Ascending aorta (tissue), 2 donors: ENCODE results near the gene MPIG6B. TPM values are rescaled to one million over a fixed set of nuclear protein-coding genes. Genes with fewer than 3 reads are reported as not detected.

ENCODE experiments used
- DNase-seq, 2 donors: peaks; one replicate each; pipeline ENCODE4 v3.0.0-alpha.2; 2019; ENCODE audit warnings: low spot score in 2 of 2
- H3K27ac ChIP-seq, 2 donors: fragments of 200-600 bp; sonication (generic); one replicate each; pipeline ENCODE4 v1.5.1; 2016 to 2017; ENCODE audit warnings: mild to moderate bottlenecking in 1 of 2
- H3K27me3 ChIP-seq: fragments of 200-600 bp; sonication (generic); one replicate; pipeline ENCODE4 v1.5.1; 2017
- H3K36me3 ChIP-seq, 2 donors: fragments of 200-600 bp; sonication (generic); one replicate each; pipeline ENCODE4 v1.5.1; 2016
- H3K4me1 ChIP-seq, 2 donors: fragments of 200-600 bp; sonication (generic); one replicate each; pipeline ENCODE4 v1.5.1; 2016 to 2017; ENCODE audit warnings: mild to moderate bottlenecking in 1 of 2
- H3K4me3 ChIP-seq, 2 donors: fragments of 200-600 bp; sonication (generic); one replicate each; pipeline ENCODE4 v1.5.1; 2016 to 2017; ENCODE audit warnings: mild to moderate bottlenecking in 1 of 2
- H3K9me3 ChIP-seq, 2 donors: fragments of 200-600 bp; sonication (generic); one replicate each; pipeline ENCODE4 v1.5.1; 2016
- intact Hi-C: fragments of 100-400 bp; cut with DNase I; formaldehyde crosslinking; loops from one replicate; pipeline ENCODE4 v1.15.1; 2023
- total RNA-seq: library from RNA; depleted of rRNA; stranded (reverse); fragments of >200 nt; gene quantifications from one replicate; pipeline ENCODE4 v1.1.0, GENCODE V29; 2016
- TF ChIP-seq, protein P1 (sequence below), 3 experiments: fragments of 200-600 bp in 2 of 3; fragments of 450-650 bp in 1 of 3; sonication (generic) in 2 of 3; IDR thresholded peaks; one replicate each; pipeline ENCODE4 v1.5.1; 2016 to 2019; ENCODE audit warnings: antibody characterized with exemption in 3 of 3, mild to moderate bottlenecking in 1 of 3, moderate library complexity in 1 of 3

The MPIG6B gene
- total RNA-seq, 1 donor from 2014 or later, result not detected

DNA sequence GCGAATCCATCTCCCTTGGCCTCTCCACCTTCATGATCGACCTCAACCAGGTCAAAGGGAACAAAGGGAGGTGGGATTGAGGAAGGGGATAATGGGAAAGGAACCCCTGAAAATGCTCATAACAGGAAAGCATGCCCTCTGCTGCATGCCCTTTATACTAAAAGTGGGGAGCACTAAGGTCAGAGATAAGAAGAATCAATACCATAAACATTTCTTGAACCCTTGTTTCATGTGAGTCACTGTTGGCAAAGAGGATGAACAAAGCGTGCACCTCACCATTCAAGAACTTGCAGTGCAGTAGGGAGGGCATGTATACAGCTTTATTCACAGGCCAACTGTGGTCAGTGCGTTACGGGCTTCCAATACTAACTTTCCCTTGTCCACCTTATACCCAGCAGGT, 37.6 kb downstream of the MPIG6B start:
- Histone ChIP-seq H3K36me3 (no peaks in the 10 kb centered on the region), H3K4me3 (no peak overlapping the region)

DNA sequence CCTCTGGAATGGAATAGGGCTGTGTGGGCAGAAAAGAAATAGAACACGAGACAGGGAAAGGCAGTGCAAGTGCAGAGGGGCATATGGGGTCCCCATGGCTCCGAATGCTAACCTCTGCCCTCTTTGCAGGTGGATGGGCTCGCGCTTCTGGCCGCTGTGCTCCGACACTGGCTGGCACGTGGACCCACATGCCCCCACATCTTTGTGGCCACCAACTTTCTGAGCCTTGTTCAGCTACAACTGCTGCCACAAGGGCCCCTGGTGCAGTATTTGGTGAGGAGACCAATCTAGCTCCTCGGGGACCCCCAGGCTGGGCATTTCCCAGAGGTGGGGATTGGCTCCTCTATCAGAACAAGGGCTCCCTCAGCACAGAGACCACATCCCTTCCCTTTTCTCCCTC, 38.2 kb downstream of the MPIG6B start:
- intact Hi-C loops, result no loop called here
- Histone ChIP-seq H3K9me3 (no peaks in the 10 kb centered on the region), H3K4me3 (no peak overlapping the region), H3K36me3 (no peaks in the 10 kb centered on the region), H3K4me1 (no peaks in the 10 kb centered on the region), H3K27ac (no peak overlapping the region), H3K27me3 (no peaks in the 10 kb centered on the region)
- DNase-seq, result no peak
- TF ChIP-seq, protein P1, sequence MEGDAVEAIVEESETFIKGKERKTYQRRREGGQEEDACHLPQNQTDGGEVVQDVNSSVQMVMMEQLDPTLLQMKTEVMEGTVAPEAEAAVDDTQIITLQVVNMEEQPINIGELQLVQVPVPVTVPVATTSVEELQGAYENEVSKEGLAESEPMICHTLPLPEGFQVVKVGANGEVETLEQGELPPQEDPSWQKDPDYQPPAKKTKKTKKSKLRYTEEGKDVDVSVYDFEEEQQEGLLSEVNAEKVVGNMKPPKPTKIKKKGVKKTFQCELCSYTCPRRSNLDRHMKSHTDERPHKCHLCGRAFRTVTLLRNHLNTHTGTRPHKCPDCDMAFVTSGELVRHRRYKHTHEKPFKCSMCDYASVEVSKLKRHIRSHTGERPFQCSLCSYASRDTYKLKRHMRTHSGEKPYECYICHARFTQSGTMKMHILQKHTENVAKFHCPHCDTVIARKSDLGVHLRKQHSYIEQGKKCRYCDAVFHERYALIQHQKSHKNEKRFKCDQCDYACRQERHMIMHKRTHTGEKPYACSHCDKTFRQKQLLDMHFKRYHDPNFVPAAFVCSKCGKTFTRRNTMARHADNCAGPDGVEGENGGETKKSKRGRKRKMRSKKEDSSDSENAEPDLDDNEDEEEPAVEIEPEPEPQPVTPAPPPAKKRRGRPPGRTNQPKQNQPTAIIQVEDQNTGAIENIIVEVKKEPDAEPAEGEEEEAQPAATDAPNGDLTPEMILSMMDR (IDR thresholded peaks at IDR 0.05), result no peak

More for the DNA sequence above, 37.6 kb downstream of the MPIG6B start:
- Histone ChIP-seq H3K27me3 (no peaks in the 10 kb centered on the region), H3K4me1 (no peaks in the 10 kb centered on the region), H3K27ac (no peak overlapping the region), H3K9me3 (no peaks in the 10 kb centered on the region)
- no peak for DNase-seq
- intact Hi-C loops, result no loop called here
- TF ChIP-seq, protein P1 (IDR thresholded peaks at IDR 0.05), result no peak

DNA sequence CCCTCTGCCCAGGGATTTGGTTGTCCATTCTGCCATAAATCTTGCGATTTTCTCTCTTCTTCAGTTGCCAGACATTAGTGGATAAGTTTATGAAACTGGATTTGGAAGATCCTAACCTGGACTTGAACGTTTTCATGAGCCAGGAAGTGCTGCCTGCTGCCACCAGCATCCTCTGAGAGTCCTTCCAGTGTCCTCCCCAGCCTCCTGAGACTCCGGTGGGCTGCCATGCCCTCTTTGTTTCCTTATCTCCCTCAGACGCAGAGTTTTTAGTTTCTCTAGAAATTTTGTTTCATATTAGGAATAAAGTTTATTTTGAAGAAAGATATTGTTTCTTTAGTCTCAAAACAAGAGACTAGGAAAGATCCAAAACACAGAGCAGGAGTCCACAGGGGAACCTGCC, 39.2 kb downstream of the MPIG6B start, which contains the start of gene SAPCD1:
SAPCD1 (plus strand) TSS at position 301 of the 400 bp plus-strand sequence. CDS start 399 bp downstream, outside the sequence.
- DNase-seq, result no peak
- no peaks in the 10 kb centered on the region for H3K9me3 ChIP-seq
- TF ChIP-seq, protein P1 (IDR thresholded peaks at IDR 0.05), result no peak
- no peaks in the 10 kb centered on the region for H3K4me1 ChIP-seq
- no peaks in the 10 kb centered on the region for H3K36me3 ChIP-seq
- intact Hi-C loops, result no loop called here
- H3K4me3 ChIP-seq, result no peak within 1 kb of the TSS
- no peaks in the 10 kb centered on the region for H3K27me3 ChIP-seq
- no peak within 1 kb of the TSS for H3K27ac ChIP-seq

DNA sequence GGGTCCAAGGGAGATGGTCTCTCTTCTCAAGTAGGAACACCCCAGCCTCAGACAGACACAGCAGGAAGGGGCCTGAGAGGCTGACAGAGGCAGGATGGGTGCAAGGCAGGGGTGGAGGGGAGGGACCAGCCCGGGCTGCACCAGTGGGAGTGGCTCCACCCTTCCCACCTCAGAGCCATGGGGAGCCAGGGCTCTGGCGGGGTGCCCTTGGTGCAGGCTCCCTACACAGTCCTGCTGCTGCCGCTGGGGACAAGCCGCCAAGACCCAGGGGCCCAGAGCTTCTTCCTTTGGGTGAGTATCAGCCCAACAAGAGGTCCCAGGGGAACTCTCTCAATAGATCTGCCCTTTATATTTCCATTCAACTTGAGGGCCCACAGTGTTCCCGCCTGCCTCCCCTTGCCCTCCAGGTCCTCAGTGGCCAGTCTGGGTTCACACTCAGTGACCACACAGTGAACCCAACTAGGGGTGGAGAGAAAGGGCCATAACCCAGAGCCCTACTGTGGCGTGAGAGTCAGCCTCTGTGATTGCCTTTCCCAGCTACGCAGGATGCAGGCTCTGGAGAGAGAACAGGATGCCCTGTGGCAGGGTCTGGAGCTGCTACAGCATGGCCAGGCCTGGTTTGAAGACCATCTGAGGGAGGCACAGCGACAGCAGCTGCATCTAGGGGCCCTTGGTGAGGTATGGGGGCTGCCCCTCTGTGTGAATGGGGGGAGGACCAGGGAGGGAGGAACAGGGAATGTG, 39.9 kb downstream of the MPIG6B start:
- intact Hi-C loops, result no loop called here
- Histone ChIP-seq H3K27ac (no peak overlapping the region), H3K27me3 (no peaks in the 10 kb centered on the region), H3K4me3 (no peak overlapping the region), H3K9me3 (no peaks in the 10 kb centered on the region), H3K4me1 (no peaks in the 10 kb centered on the region), H3K36me3 (no peaks in the 10 kb centered on the region)
- TF ChIP-seq, protein P1 (IDR thresholded peaks at IDR 0.05), result no peak
- DNase-seq, result no peak

DNA sequence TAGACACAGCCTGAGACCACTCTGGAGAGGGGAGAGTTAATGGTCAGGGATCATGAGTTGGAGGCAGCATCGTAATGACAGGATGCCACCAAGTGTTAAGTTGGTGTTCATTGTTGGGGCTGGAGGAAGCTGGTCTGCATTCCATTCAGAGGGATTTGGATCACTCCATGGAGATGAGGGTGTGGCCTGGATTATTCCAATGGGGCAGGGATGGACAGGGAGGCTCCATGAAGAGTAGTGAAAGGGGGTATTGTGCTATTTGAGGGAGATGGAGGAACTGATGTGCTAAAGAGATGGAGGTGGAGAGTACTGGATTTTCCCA, 40.4 kb downstream of the MPIG6B start:
- TF ChIP-seq, protein P1 (IDR thresholded peaks at IDR 0.05), result no peak
- no peaks in the 10 kb centered on the region for H3K27me3 ChIP-seq
- intact Hi-C loops, result no loop called here
- H3K27ac ChIP-seq, result no peak overlapping the region
- no peaks in the 10 kb centered on the region for H3K36me3 ChIP-seq
- H3K4me3 ChIP-seq, result no peak overlapping the region
- no peaks in the 10 kb centered on the region for H3K9me3 ChIP-seq
- no peaks in the 10 kb centered on the region for H3K4me1 ChIP-seq
- DNase-seq, result no peak
